Hepatocyte (in vitro differentiated cells): ENCODE data around the gene FAM78A. TPM values are rescaled to one million over a fixed set of nuclear protein-coding genes. Genes with fewer than 3 reads are reported as not detected.

Experiments
- DNase-seq: peaks from one replicate; pipeline ENCODE4 v3.0.0-alpha.2; 2016; ENCODE audit warnings: low spot score
- H2AFZ ChIP-seq: fragments of 200-600 bp; sonication (generic); 2 replicates; pipeline ENCODE4 v1.6.0; 2016; ENCODE audit warnings: antibody characterized with exemption, mild to moderate bottlenecking
- H3K27ac ChIP-seq: fragments of 200-600 bp; sonication (generic); 2 replicates; pipeline ENCODE4 v1.5.1; 2016; ENCODE audit warnings: mild to moderate bottlenecking
- H3K27me3 ChIP-seq: fragments of 200-600 bp; sonication (generic); 2 replicates; pipeline ENCODE4 v1.6.1; 2016
- H3K36me3 ChIP-seq: fragments of 200-600 bp; sonication (generic); replicated peaks from 2 replicates; pipeline ENCODE4 v1.5.1; 2016; ENCODE audit warnings: low read depth; ENCODE audit not compliant: insufficient read depth
- H3K4me1 ChIP-seq: fragments of 200-600 bp; sonication (generic); 2 replicates; pipeline ENCODE4 v1.5.1; 2016; ENCODE audit warnings: mild to moderate bottlenecking, moderate library complexity; ENCODE audit not compliant: insufficient read depth
- H3K4me2 ChIP-seq: fragments of 200-600 bp; sonication (generic); 2 replicates; pipeline ENCODE4 v1.6.0; 2016
- H3K4me3 ChIP-seq: fragments of 200-600 bp; sonication (generic); 2 replicates; pipeline ENCODE4 v1.5.1; 2016; ENCODE audit warnings: mild to moderate bottlenecking
- H3K79me2 ChIP-seq: fragments of 200-600 bp; sonication (generic); 2 replicates; pipeline ENCODE4 v1.6.0; 2017; ENCODE audit warnings: mild to moderate bottlenecking
- H3K9me2 ChIP-seq: fragments of 200-600 bp; sonication (generic); replicated peaks from 2 replicates; pipeline ENCODE4 v1.6.0; 2017; ENCODE audit warnings: mild to moderate bottlenecking; ENCODE audit not compliant: insufficient read depth
- H3K9me3 ChIP-seq: fragments of 200-600 bp; sonication (generic); 2 replicates; pipeline ENCODE4 v1.5.1; 2016; ENCODE audit warnings: low read depth, mild to moderate bottlenecking
- H4K20me1 ChIP-seq: fragments of 200-600 bp; sonication (generic); 2 replicates; pipeline ENCODE4 v1.6.0; 2016; ENCODE audit warnings: mild to moderate bottlenecking; ENCODE audit not compliant: insufficient read depth, poor library complexity, severe bottlenecking
- CTCF ChIP-seq: fragments of 200-600 bp; sonication (generic); IDR thresholded peaks from 2 replicates; pipeline ENCODE4 v1.5.1; 2016; ENCODE audit warnings: antibody characterized with exemption, mild to moderate bottlenecking; ENCODE audit not compliant: poor library complexity
- EZH2 ChIP-seq: fragments of 200-600 bp; sonication (generic); IDR thresholded peaks from 2 replicates; pipeline ENCODE4 v1.6.1; 2016; ENCODE audit warnings: antibody characterized with exemption, mild to moderate bottlenecking, borderline replicate concordance
- EZH2phosphoT487 ChIP-seq: fragments of 200-600 bp; sonication (generic); IDR thresholded peaks from one replicate; pipeline ENCODE4 v1.6.1; 2018; ENCODE audit warnings: antibody characterized with exemption, mild to moderate bottlenecking, low read depth, moderate library complexity; ENCODE audit not compliant: unreplicated experiment, severe bottlenecking
- WGBS: methylation state at CpG from one replicate; pipeline ENCODE4 v1.1.6; 2016; ENCODE audit warnings: low lambda C conversion rate; ENCODE audit errors: missing lambda C conversion rate; 5-methylcytosine and 5-hydroxymethylcytosine counted together
- polyA plus RNA-seq: library from polyadenylated mRNA; unstranded; fragments of >200 nt; fragmentation: Nextera tagmentation; extraction: Ambion mirVana; gene quantifications from 2 replicates; pipeline ENCODE4 v1.2.1, GENCODE V29; 2016
- total RNA-seq: library from RNA; depleted of rRNA; stranded (reverse); fragments of >200 nt; gene quantifications from 2 replicates; pipeline ENCODE4 v1.2.3, GENCODE V29; 2014

Gene FAM78A
- total and polyA plus RNA-seq, 2 experiments from 2014 or later, result 0.27 TPM; not detected in 1

DNA sequence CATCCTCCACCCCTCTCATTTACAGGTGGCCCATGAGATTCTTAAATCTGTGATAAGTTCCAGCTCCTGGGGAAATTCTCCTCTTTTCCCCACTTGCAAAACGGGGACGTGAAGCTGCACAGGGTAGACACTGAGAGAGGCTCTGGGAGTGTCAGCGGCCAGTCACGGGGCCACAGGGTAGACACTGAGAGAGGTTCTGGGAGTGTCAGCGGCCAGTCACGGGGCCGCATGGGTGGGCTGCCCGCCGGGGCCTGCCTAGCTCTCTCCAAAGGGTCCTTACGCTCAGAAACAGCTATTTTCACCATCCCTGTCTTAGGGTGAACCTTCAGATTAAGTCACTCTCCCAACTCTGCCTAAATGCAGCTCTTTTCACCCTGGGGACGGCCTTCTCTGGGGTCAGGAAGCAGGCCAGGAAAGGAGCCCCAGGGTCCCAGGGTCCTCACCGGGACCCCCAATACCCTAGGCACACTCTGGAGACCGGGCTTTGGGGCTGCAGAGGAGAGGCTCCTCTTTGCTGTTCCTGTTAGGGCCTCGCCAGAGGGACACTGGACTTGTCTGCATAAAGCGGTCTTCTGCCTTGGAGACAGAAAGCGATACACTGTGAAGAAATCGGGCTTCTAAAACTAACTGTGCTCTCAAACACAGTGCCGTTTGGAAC is 1.5 kb downstream of the FAM78A start:
- no peak for DNase-seq
- Histone ChIP-seq H3K27me3 (peaks cover 27% of the 10 kb centered on the region), H3K9me3 (no peaks in the 10 kb centered on the region), H2AFZ (no peak overlapping the region), H3K79me2 (no peaks in the 10 kb centered on the region), H3K9me2 (no peaks in the 10 kb centered on the region), H4K20me1 (no peaks in the 10 kb centered on the region), H3K4me1 (peaks cover 4% of the 10 kb centered on the region), H3K4me3 (no peak overlapping the region), H3K27ac (no peak overlapping the region), H3K4me2 (no peak overlapping the region), H3K36me3 (no peaks in the 10 kb centered on the region)
- 93% methylated on average over 18 of the region's 18 CpGs for WGBS
- TF ChIP-seq EZH2phosphoT487 (no peak), CTCF (no peak), EZH2 (no peak)

DNA sequence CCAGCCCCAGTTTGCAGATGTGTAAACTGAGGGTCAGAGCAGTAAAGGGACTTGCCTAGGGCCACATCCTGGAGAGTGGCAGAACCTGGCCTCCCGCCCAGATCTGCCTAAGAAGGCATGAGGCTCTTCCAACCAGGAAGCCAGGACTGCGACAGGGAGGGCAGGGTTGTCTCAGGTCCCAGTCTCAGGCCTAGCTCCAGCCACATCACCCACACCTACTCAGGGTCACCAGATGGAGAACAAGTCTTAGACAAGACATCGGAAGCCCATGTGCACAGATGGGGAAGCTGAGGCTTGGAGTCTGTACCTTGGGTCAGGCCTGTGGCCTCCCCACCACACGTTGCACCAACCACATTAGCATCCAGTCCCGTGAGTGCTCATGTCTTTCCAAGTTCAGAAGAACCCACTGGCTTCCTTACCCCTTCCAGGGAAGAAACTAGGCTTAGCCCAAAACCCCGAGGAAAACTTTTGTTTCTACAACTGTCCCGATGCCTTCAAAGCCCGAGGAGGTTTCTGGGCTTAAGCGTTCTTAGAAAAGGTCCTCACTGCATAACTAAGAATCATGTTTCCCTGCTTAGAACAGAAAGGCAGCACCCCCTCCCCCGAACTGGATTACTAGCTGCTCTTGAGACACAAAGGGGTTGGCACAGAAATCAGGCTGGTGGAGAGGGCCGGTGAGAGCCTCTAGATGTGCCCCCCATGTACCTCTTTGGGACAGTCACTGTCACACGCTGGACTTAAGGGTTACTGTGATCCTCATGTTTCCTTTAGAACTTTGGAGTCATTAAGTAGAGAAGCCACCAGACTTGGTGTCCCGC is 2.2 kb downstream of the FAM78A start:
- no peak overlapping the region for H3K27ac ChIP-seq
- no peak for TF ChIP-seq CTCF
- TF ChIP-seq EZH2phosphoT487, result no peak
- no peak for TF ChIP-seq EZH2
- H3K9me3 ChIP-seq, result no peaks in the 10 kb centered on the region
- WGBS, result 83% methylated on average over 13 of the region's 13 CpGs
- H4K20me1 ChIP-seq, result no peaks in the 10 kb centered on the region
- H2AFZ ChIP-seq, result no peak overlapping the region
- peaks cover 4% of the 10 kb centered on the region for H3K4me1 ChIP-seq
- H3K79me2 ChIP-seq, result no peaks in the 10 kb centered on the region
- H3K4me3 ChIP-seq, result no peak overlapping the region
- no peak overlapping the region for H3K4me2 ChIP-seq
- H3K36me3 ChIP-seq, result no peaks in the 10 kb centered on the region
- DNase-seq, result no peak
- peaks cover 27% of the 10 kb centered on the region for H3K27me3 ChIP-seq
- no peaks in the 10 kb centered on the region for H3K9me2 ChIP-seq

- peaks cover 27% of the 10 kb centered on the region for H3K27me3 ChIP-seq
- H4K20me1 ChIP-seq, result no peaks in the 10 kb centered on the region
- 81% methylated on average over 22 of the region's 22 CpGs for WGBS
- no peaks in the 10 kb centered on the region for H3K9me2 ChIP-seq
- no peak overlapping the region for H2AFZ ChIP-seq
- no peak overlapping the region for H3K27ac ChIP-seq
- no peaks in the 10 kb centered on the region for H3K79me2 ChIP-seq
- peaks cover 4% of the 10 kb centered on the region for H3K4me1 ChIP-seq
- H3K4me3 ChIP-seq, result no peak overlapping the region
- no peak overlapping the region for H3K4me2 ChIP-seq
- TF ChIP-seq CTCF, result no peak
- TF ChIP-seq EZH2, result no peak
- TF ChIP-seq EZH2phosphoT487, result no peak
- no peaks in the 10 kb centered on the region for H3K36me3 ChIP-seq
- no peak for DNase-seq
- no peaks in the 10 kb centered on the region for H3K9me3 ChIP-seq
Observed at GRCh38 chr9:131273146-131273855, 3.0 kb downstream of the FAM78A start.
